RCC 7860 (cell line): ENCODE data around the gene NTS.
A peak's percentile ranks its signal among the peaks of the same experiment; 100 is the strongest.

ENCODE experiments used
- DNase-seq: peaks from one replicate; pipeline ENCODE4 v3.0.0-alpha.2; 2015; ENCODE audit warnings: low spot score
- FAIRE-seq: peaks from 2 replicates; lab custom pipeline; 2012; peaks lifted over from hg19 to GRCh38; lab: Jason Lieb, UNC

Gene NTS

GRCh38 chr12:85920324-85920947 lies 46.3 kb downstream of the NTS start:
- DNase-seq (peak; percentile 17), FAIRE-seq (peak; percentile 80)

- DNase-seq: peak; percentile 10
- peak; percentile 84 for FAIRE-seq
These were observed 49.8 kb downstream of the NTS start for GRCh38 chr12:85923767-85924331.

DNA sequence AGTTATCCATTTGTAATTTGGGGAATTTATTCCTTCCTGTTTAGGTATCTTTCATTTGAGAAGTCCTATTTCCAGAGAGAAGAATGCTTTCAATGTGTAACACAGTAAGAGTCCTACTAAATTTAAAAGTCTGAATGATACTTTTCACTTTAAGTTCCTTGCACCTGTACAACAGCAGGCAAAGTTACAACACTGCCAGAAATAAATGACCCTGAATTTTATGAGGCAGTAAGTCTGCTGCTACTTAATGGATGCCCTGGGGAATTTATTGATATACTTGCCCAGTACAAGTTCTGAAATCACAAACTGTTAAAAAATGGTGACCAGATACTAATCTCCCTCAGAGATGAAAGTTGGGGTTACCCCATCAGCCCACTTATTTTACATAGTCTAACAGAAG lies 53.1 kb downstream of the NTS start:
- DNase-seq: no peak
- no peak for FAIRE-seq
